SH-SY5Y (cell line): ENCODE data around the gene HIF1AN.

Source experiments
- GATA2 ChIP-seq: IDR thresholded peaks from 2 replicates; pipeline ENCODE4 v1.6.1; 2011; ENCODE audit warnings: mild to moderate bottlenecking, low read depth, low read length
- GATA3 ChIP-seq: IDR thresholded peaks from 2 replicates; pipeline ENCODE4 v1.6.1; 2011; ENCODE audit warnings: low read depth, mild to moderate bottlenecking, low read length, moderate library complexity

DNA sequence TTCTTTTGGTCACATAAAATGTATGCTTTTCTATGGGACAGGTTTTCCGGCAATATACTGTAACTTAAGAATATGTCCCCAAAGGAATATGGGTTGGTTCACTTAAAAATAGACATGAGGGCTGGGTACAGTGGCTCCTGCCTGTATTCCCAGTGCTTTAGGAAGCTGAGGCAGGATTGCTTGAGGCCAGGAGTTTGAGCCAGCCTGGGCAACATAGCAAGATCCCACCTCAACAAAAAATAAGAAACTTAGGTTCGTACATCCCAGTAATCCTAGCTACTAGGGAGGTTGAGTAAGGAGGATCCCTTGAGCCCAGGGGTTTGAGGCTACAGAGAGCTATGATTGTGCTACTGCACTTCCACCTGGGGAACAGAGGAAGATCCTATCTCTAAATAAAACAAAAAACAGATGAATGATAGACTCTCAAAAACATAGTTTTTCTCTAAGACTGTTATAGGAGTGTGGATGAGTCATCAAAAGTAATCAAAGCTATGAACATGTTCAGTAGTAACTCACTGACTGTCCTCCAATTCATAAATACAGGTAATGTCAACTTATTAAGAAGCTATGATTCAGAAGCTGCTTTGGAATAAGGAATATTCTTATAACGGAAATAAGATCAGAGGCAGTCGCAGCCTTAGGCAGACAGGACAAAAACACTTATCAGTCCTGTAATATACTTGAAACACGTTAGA, 13.5 kb upstream of the HIF1AN start:
- TF ChIP-seq GATA3 (no peak), GATA2 (no peak)
